NCI-H187 (cell line): Measurements from ENCODE around the gene ZNF821.
"Not testable (repeated sequence)": the region's sequence is repeated elsewhere in the genome, so short reads cannot be mapped to it uniquely, and the experiment has no call there.

ENCODE experiments used
- DNase-seq, 2 experiments: peaks; one replicate each; lab custom pipeline; 2025; lab: John Stamatoyannopoulos, UW

The ZNF821 gene

GRCh38 chr16:71883849-71884638 lies at the start of gene ZNF821:
Gene ZNF821, minus strand, starts transcription at chr16:71884182. Its CDS starts 4,236 bp downstream, at chr16:71879946.
- DNase-seq: peak; percentile 48 to 71

DNA sequence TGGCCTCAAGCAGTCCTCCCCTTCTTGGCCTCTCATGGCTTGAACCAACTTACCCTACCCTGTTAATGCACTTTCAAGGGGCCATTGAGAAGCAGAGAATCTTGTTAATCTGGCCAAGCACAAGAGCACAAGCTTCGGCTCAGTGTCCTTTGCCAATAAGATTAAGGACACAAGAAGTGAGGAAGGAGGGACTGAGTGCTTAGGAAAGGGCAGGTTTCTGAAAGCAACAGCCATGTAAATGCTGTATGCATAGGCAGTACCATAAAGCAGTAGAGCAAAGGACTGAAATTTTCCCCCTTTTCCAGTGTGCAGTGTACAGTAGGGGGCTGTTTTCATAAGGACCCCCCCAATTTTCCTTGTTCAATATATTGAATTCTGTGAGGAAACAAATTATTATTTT lies 49.0 kb upstream of the ZNF821 start:
- no peak for DNase-seq

GRCh38 chr16:71931599-71931998 lies 47.6 kb upstream of the ZNF821 start:
- DNase-seq: no peak

DNA sequence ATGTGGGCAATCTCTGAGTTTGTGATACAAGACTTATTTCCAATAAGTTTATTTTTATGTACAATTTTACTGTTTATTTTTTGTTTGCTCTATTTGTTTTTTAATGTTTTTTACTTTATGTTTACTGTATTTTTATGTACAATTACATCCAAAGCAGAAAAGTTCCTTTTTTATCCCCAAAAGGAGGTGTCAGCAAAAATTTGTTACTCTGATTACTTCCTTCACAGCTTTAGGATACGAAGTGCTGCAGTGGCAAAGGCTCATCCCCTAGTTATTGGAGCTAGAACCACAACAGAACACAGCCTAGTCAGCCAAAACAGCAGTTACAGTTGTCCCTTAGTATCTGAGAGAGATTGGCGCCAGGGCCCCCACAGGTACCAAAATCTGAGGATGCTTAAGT lies 47.0 kb upstream of the ZNF821 start:
- DNase-seq: no peak

DNA sequence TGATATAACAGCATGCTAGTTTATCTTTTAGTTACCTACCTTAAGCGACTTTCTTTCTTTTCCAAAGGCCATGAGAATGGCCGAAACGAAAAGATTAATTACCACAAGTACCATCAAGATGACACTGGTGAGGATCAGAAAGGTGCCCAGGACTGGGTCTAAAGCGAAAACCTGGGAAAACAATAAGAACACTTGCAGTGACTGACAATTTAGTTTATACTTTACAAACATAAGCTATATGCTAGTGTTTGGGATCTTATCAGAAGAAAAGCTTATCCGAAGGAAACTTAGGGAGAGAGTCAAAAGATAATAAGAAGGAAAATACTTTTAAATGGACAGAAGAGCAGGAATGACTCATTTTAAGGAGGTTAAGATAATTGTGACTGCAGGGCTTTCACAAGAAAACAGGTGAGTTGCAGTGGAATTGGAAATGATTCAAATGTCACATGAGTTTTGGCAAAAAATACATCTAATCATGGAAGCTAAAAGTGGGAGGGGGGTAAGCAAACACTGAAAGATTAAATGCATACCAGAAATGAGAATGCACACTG lies 46.1 kb upstream of the ZNF821 start:
- no peak for DNase-seq

GRCh38 chr16:71929048-71929447 lies 45.1 kb upstream of the ZNF821 start:
- no peak for DNase-seq

DNA sequence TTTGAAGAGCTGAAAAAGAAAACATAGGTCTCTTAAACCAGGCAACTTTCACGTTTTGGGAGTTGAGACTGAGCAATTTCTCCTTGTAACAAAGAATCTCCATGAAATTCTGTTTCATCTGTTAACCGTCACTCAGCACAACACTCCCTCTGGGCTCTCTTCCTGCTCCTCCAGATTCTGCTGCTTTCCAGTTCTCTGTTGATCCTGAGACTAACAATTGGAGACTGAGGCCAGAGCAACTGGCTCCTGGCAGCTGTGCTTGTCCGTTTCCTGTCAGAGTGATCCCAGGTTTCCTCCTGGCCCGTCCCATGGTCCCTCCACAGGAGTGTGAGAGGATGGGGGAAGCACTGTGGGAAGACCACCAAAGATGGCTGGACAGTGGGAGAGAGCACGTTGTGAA lies 43.8 kb upstream of the ZNF821 start:
- DNase-seq: no peak

DNA sequence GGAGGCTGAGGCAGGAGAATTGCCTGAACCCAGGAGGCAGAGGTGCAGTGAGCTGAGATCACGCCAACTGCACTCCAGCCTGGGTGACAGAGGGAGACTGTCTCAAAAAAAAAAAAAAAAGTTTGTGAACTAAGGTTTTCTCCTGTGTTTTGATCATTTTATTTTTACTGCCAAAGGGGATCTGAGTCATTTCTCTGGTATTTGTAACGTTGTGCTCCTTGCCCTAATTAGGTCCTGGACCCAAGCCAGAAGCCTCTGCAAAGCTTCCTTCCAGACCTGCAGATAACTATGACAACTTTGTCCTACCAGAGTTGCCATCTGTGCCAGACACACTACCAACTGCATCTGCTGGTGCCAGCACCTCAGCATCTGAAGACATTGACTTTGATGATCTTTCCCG lies 43.4 kb upstream of the ZNF821 start:
- no peak for DNase-seq

DNA sequence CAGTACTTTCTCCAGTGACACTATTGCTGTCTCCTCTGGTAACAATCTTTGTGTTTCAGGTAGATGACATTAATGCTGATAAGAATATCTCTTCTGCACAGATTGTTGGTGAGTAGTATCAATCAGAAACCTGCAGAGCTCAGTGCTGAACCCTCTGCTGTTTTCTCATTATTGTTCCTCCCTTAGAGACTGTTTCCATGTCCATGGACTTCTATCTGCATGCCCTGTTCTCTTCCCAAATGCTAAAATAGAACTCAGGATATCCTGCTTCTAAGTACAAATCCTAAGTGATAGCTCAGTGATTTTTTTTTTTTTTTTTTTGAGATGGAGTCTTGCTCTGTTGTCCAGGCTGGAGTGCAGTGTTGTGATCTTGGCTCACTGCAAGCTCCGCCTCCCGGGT lies 40.7 kb upstream of the ZNF821 start:
- no peak for DNase-seq

DNA sequence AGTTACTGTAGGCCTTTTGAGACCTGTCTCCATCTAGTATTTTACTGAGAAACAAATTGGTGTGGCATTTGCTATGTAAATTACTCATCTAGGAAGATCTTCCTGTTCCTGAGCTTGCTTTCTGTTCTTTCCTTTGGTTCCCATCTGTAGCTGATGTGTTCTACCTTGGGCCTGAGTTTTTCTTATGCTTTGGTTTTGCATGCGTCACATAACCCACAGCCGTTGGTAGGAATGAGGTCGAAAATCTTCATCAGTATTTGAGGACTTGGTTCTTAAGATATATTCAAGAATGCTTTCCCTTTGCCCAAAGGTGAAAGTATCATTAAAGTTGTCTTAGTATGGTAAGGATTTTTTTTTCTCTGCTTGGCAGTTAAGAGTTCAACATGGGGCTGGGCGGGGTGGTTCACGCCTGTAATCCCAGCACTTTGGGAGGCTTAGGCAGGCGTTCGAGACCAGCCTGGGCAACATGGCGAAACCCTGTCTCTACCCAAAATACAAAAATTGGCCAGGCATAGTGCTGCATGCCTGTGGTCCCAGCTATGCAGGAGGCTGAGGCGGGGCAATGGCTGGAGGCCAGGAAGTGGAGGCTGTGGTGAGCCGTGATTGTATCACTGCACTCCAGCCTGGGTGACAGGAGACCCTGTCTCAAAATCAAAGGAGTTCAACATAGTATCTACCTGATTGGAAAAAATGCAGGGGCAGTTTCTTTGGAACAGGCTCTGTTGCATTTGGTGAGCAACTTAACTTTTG lies 40.1 kb upstream of the ZNF821 start:
- DNase-seq: no peak

DNA sequence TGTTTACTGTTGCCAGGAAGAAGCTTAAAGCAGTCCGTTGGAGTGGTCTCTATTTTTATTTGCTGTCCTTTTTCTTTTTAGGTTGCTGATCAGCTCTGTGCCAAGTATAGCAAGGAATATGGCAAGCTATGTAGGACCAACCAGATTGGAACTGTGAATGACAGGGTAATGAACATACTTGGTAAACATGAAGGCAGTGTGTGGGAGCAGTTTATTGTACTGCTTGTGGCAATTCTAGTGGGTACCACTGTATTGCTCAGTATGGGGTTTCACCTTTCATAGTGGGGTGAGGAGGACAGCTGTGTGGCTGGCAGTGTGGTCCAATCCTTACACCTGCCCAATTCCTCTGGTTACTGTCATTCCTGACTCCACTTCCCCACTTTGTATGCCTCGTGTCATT lies 36.7 kb upstream of the ZNF821 start:
- DNase-seq: no peak

- no peak for DNase-seq
Measured at GRCh38 chr16:71919035-71919434, 35.1 kb upstream of the ZNF821 start.

DNA sequence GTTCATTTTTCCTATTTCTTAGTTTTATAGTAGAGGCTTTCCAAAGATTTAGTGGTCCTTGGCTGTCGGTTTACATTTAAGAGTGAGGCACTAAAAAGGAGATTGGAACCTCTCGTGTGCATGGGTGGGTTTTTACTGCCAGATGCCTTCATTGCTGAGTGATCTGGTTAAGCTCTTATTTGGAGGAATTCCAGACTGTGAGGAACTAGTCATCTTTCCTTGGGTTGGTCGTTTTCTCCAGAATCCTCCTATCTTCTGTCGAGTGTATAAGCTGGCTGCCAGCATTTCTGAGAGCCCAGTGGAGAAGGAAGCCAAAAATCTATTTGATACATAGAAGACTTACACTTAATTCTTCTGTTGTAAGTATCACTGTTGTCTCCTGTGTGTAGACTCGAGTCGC lies 33.9 kb upstream of the ZNF821 start:
- no peak for DNase-seq

DNA sequence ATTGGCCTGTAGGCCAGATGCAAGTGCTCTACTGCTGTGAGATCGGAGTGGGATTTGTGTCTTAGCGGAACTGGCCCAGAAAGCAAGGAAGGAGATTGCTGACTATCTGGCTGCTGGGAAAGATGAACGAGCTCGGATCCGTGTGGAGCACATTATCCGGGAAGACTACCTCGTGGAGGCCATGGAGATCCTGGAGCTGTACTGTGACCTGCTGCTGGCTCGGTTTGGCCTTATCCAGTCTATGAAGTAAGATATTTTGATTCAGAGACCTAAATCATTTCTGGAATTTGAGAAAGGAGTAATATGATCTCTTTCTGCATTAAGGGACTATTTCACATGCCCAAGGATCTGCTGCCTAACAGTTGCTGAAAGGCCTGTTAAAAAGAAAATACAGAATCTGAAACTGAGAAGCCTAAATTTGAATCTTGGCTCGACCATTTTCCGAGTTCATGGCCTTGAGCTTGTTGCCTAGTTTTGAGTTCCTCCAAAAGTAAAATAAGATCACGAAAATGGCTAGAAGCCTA lies 32.5 kb upstream of the ZNF821 start:
- DNase-seq: no peak

DNA sequence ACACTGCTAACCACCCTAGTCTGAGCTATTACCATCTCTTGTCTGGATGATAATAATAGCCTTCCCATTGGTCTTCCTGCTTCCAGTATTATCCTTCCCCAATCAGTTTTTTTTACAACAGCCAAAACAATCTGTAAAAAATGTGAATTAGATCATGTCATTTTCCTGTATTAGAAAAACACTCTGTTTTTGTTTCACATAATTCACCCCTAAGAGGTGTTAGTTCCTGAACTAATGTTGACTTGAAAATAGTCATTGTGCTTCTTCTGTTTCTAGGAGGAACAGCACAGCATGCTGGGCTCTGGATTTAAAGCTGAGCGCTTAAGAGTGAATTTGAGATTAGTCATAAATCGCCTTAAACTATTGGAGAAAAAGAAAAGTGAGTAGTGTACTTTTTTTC lies 31.4 kb upstream of the ZNF821 start:
- no peak for DNase-seq

DNA sequence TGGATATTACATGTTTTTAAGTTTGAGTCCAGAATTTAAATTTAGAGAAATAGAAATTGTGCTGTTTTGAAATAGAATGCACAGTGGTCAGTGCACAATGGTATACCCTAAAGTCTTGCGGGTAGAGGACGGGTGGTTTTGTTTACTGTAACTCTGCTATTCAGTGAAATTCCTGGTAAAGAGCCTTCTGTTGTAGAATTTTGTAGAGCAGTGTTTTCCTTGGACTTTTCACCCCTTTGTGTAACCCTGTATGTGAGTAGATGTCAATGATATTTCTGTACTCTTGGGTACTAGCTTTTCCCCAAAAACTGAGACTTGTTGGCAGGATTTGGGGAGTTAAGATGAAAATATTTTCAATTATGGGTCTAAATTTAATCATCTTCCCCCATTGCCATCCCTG lies 30.8 kb upstream of the ZNF821 start:
- DNase-seq: no peak

DNA sequence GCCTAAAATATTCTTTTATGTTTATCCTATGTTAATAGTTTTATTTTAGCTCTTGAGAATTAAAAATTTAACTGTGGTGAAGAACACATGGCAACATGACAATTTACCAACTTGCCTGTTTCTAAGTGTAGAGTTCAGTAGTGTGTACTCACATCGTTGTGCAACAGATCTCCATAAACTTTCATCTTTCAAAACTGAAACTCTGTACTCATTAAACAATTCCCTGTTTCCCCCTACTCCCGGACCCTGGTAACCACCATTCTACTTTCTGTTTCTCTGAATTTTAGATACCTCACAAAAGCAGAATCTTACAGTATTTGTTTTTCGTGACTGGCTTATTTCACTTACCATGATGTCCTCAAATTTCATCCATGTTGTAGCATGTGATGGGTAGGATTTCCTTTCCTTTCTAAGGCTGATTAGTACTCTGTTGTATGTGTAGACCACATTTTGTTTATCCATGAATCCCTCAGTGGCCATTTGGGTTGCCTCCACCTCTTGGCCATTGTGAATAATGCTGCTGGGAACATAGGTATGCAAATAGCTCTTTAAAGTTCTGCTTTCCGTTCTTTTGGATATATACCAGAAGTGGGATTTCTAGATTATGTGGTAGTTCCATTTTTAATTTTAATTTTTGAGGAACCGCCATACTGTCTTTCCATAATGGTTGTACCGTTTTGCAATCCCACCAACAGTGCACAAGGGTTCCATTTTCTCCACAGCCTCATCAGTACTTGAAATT lies 28.7 kb upstream of the ZNF821 start:
- no peak for DNase-seq

GRCh38 chr16:71911121-71911520 lies 27.1 kb upstream of the ZNF821 start:
- DNase-seq: no peak

DNA sequence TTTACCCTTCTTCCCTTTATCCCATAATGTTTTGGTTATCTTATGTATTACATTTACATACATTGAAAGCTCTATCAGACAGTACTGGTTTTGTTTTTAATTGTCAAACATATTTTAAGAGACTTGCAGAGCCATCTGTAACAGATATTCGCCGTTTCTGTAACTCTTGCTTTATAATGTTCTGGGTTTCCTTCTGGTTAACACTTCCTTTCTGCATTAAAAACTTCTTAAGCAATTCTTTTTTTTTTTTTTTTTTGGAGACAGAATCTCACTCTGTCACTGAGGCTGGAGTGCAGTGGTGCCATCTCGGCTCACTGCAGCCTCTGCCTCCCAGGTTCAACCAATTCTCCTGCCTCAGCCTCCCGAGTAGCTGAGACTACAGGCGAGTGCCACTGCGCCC lies 21.8 kb upstream of the ZNF821 start:
- not testable (repeated sequence) for DNase-seq

- no peak for DNase-seq
Measured at GRCh38 chr16:71904239-71904638, 20.3 kb upstream of the ZNF821 start.

GRCh38 chr16:71903608-71904007 lies 19.6 kb upstream of the ZNF821 start:
- DNase-seq: no peak

GRCh38 chr16:71902656-71903365 lies 18.8 kb upstream of the ZNF821 start:
- DNase-seq: no peak
